Aorta (tissue), 5 donors: ENCODE data around the gene KRT9. TPM values are rescaled to one million over a fixed set of nuclear protein-coding genes. Genes with fewer than 3 reads are reported as not detected.

ENCODE experiments used
- ATAC-seq: fragments of 200-7000 bp; cut with Tn5 transposase; one replicate; pipeline ENCODE4 v1.9.1; 2022; ENCODE audit warnings: moderate library complexity; ENCODE audit not compliant: low FRiP score
- DNase-seq, 2 donors: peaks; one replicate each; pipeline ENCODE4 v3.0.0-alpha.2; 2020
- H3K27ac ChIP-seq, 2 donors: one replicate each; pipeline ENCODE4 v1.5.1; 2013; ENCODE audit warnings: low read length in 2 of 2, mild to moderate bottlenecking in 2 of 2, moderate library complexity in 2 of 2, control low read depth in 1 of 2, inconsistent platforms in 1 of 2, low read depth in 1 of 2
- H3K27me3 ChIP-seq, 2 donors: one replicate each; pipeline ENCODE4 v1.6.1; 2013; ENCODE audit warnings: control low read depth in 1 of 2, low read length in 1 of 2, mild to moderate bottlenecking in 1 of 2, moderate library complexity in 1 of 2; ENCODE audit not compliant: insufficient read depth in 2 of 2, control insufficient read depth in 1 of 2
- H3K36me3 ChIP-seq, 2 donors: one replicate each; pipeline ENCODE4 v1.6.1; 2013; ENCODE audit warnings: control low read depth in 1 of 2, low read length in 1 of 2, mild to moderate bottlenecking in 1 of 2; ENCODE audit not compliant: insufficient read depth in 2 of 2, control insufficient read depth in 1 of 2
- H3K4me1 ChIP-seq, 2 donors: one replicate each; pipeline ENCODE4 v1.6.1; 2013; ENCODE audit warnings: low read length in 2 of 2, control low read depth in 1 of 2, mild to moderate bottlenecking in 1 of 2, moderate library complexity in 1 of 2; ENCODE audit not compliant: insufficient read depth in 2 of 2, control insufficient read depth in 1 of 2
- H3K4me3 ChIP-seq, 2 donors: one replicate each; pipeline ENCODE4 v1.5.1; 2013; ENCODE audit warnings: low read length in 2 of 2, control low read depth in 1 of 2, mild to moderate bottlenecking in 1 of 2
- H3K9me3 ChIP-seq: one replicate; pipeline ENCODE4 v1.6.1; 2013; ENCODE audit warnings: mild to moderate bottlenecking, low read length; ENCODE audit not compliant: control insufficient read depth
- WGBS, 2 donors: extraction: QIAGEN DNeasy Blood & Tissue Kit; methylation state at CpG; one replicate each; pipeline ENCODE4 v1.1.7; 2013; 5-methylcytosine and 5-hydroxymethylcytosine counted together
- intact Hi-C, 2 donors: fragments of 100-400 bp; cut with DNase I; formaldehyde crosslinking; loops; one replicate each; pipeline versions ENCODE4 v1.14.2 to v1.15.0; 2022
- polyA plus RNA-seq, 2 donors: library from polyadenylated mRNA; stranded (reverse); fragments of 200-250 nt; gene quantifications; one replicate each; pipeline ENCODE4 v1.2.3, GENCODE V29; 2013
- total RNA-seq, 2 donors: library from RNA; stranded (reverse); fragmentation: NEBNext Ultra II Directional; extraction: Animal tissue kit (Norgen Biotek cat#: 25700); gene quantifications; one replicate each; pipeline ENCODE4 v1.2.1, GENCODE V29; 2021
- donor health status: healthy with polysubstance abuse.
- donor health status: Bipolar disorder and iron deficiency.
- donor health status: DM: no; HTN: no; CAD: no.
- donor health status: DM: no; HTN: no; CAD: no.
- donor health status: DM: yes; HTN: yes; CAD: no.

KRT9 gene
- total and polyA plus RNA-seq, 4 donors: 0.18 TPM; not detected in 3

DNA sequence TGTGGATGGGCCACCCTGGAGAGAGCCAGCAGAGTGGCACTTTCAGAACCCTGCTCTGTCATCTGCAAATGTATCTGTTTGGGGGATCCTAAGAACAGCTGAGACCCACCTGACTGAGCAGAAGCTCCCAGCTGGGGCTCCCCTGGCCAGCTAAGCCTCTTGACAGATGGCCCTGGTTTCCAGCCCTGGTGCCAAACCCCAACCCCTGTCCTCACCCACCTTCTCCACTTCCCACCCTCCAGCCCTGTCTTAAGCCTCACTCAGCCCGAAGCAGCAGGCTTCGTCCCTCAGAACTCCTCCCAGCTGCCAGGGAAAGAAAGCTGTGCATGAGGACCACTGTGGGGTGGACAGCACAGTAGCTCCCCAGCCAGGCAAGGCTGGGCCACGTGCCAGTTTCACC is 3.5 kb upstream of the KRT9 start:
- Histone ChIP-seq H3K4me1 (no peaks in the 10 kb centered on the region), H3K27me3 (peaks cover 0 to 2% of the 10 kb centered on the region in 2 donors), H3K4me3 (no peak overlapping the region), H3K36me3 (no peaks in the 10 kb centered on the region), H3K9me3 (no peaks in the 10 kb centered on the region), H3K27ac (no peak overlapping the region)
- ATAC-seq: no peak
- WGBS, 2 donors: 62 to 69% methylated on average over 3 of the region's 3 CpGs
- intact Hi-C loops: loop anchor here (5.0 kb wide), 2 partner anchors 72 to 87 kb away; no protein-coding TSS in a partner anchor
- no peak for DNase-seq

DNA sequence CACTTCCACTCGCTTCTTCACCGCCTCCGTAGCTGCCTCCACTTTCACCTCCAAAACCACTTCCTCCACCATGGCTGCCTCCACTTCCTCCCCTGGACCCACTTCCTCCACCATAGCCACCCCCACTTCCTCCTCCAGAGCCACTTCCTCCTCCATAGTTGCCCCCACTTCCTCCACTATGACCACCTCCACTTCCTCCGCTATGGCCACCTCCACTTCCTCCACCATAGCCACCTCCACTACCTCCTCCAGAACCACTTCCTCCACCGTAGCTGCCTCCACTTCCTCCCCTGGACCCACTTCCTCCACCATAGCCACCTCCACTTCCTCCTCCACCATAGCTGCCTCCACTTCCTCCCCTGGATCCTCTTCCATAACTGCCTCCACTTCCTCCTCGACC is 4.5 kb downstream of the KRT9 start:
- H3K4me1 ChIP-seq: no peaks in the 10 kb centered on the region
- H3K27ac ChIP-seq: no peak overlapping the region
- H3K27me3 ChIP-seq: no peaks in the 10 kb centered on the region
- DNase-seq (peak in 1 of 2 donors; percentile 17), ATAC-seq (no peak)
- no peaks in the 10 kb centered on the region for H3K36me3 ChIP-seq
- intact Hi-C loops: no loop called here
- H3K9me3 ChIP-seq: peaks cover 2% of the 10 kb centered on the region
- H3K4me3 ChIP-seq: no peak overlapping the region
- 89 to 93% methylated on average over 6 of the region's 6 CpGs for WGBS, 2 donors

DNA sequence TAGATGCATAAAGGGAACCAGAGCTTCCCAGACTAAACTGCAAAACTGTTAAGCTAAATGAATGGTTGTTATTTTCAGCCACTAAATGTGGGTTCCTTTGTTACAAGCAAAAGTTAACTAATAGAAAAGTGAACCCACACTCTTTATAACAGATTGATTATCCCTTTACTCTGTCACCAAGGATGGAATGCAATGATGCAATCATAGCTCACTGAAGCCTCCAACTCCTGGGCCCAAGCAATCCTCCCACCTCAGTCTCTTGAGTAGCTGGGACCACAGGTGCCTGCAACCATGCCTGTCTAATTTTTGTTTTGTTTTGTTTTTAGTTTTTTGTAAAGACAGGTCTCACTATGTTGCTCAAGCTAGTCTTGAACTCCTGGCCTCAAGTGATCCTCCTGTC is 6.5 kb downstream of the KRT9 start:
- Histone ChIP-seq H3K4me3 (no peak overlapping the region), H3K27me3 (no peaks in the 10 kb centered on the region), H3K9me3 (peaks cover 2% of the 10 kb centered on the region), H3K36me3 (no peaks in the 10 kb centered on the region), H3K27ac (no peak overlapping the region), H3K4me1 (no peaks in the 10 kb centered on the region)
- intact Hi-C loops: no loop called here
- ATAC-seq (no peak), DNase-seq (no peak)

DNA sequence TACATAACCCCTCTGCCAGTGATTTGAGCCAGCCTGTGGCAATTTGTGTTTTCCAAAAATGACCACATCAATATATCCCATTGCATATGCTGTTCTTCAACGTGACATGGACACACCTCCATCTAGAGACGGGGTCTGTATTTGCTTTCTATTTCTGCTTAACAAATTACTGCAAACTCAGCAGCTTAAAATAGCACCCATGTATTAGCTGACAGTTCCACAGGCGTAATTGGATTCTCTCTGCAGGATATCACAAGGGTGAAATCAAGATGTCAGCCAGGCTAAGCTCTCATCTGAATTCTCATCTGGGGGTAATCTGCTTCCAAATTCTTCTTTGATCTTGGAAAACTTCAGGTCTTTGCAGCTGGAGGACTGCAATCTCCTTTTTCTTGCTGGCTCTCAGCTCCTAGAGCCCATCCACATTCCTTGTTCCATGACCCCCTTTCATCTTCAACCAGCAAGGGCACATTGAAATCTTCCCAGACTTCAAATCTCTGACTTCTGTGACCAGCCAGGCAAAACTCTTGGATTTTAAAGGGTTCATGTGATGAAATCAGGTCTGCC is 8.2 kb downstream of the KRT9 start:
- no peak overlapping the region for H3K27ac ChIP-seq
- 35 to 36% methylated on average over 3 of the region's 3 CpGs for WGBS, 2 donors
- no peak overlapping the region for H3K4me3 ChIP-seq
- H3K9me3 ChIP-seq: peaks cover 2% of the 10 kb centered on the region
- H3K4me1 ChIP-seq: no peaks in the 10 kb centered on the region
- H3K36me3 ChIP-seq: no peaks in the 10 kb centered on the region
- DNase-seq: no peak
- H3K27me3 ChIP-seq: no peaks in the 10 kb centered on the region
- intact Hi-C loops: no loop called here
- no peak for ATAC-seq

DNA sequence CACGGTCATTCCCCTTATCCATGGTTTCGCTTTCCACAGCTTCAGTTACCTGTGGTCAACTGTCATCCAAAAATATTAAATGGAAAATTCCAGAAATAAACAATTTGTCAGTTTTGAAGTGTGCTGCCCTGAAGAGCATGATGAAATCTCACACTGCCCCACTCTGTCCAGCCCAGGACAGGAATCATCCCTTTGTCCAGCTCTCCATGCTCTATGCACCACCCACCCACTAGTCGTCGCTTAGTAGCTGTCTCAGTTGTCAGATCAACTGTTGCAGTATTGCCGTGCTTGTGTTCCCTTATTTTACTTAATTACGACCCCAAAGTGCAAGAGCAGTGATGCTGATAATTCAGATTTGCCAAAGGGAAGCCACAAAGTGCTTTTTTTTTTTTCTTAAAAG is 10.3 kb downstream of the KRT9 start:
- no peaks in the 10 kb centered on the region for H3K27me3 ChIP-seq
- no peak overlapping the region for H3K27ac ChIP-seq
- intact Hi-C loops: no loop called here
- no peak for DNase-seq
- H3K4me1 ChIP-seq: no peaks in the 10 kb centered on the region
- 83 to 88% methylated on average over 6 of the region's 6 CpGs for WGBS, 2 donors
- ATAC-seq: no peak
- no peaks in the 10 kb centered on the region for H3K36me3 ChIP-seq
- H3K4me3 ChIP-seq: no peak overlapping the region
- H3K9me3 ChIP-seq: no peaks in the 10 kb centered on the region

DNA sequence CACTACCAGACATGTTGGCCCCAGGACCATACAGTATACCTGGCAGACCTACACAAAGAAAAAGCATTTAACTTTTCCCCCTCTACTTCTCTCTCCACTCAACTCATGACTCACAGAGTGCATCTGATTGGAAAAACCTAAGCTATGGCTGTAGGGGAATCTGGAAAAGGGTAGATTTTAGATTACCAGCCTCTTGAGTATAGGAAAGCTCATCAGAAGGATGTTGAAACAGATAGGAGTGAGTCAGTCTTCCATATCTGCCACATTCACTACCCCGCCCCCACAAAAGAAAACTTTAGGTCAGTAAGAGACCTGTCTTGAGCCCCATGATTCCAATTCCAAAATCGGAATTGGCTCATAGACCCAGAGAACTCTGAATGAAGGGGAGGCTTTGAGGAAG is 12.3 kb downstream of the KRT9 start:
- no peaks in the 10 kb centered on the region for H3K9me3 ChIP-seq
- no peak overlapping the region for H3K4me3 ChIP-seq
- H3K27ac ChIP-seq: no peak overlapping the region
- no peaks in the 10 kb centered on the region for H3K27me3 ChIP-seq
- DNase-seq: no peak
- WGBS, 2 donors: 89 to 92% methylated on average over 2 of the region's 2 CpGs
- intact Hi-C loops: no loop called here
- no peak for ATAC-seq
- no peaks in the 10 kb centered on the region for H3K36me3 ChIP-seq
- H3K4me1 ChIP-seq: no peaks in the 10 kb centered on the region

DNA sequence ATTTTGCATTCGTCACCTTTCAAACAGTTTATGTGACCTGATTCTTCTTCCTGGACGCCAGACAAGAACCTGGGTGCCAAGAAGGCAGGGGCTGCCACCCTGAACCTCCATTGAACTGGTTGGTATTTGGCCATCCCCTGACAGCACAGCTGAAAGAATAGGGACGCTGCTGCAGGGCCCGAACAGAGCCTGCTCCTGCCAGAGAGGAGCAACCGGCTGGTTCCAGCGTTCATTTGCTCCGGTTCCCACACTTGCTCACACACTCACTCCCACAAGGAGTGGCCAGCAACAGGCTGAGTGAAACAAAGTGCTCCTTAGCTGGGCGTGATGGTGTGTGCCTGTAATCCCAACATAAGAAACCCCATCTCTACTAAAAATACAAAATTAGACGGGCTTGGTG is 14.9 kb downstream of the KRT9 start:
- Histone ChIP-seq H3K27ac (no peak overlapping the region), H3K36me3 (no peaks in the 10 kb centered on the region), H3K4me3 (no peak overlapping the region), H3K4me1 (no peaks in the 10 kb centered on the region), H3K27me3 (no peaks in the 10 kb centered on the region), H3K9me3 (no peaks in the 10 kb centered on the region)
- DNase-seq (peak in 1 of 2 donors; percentile 61), ATAC-seq (no peak)
- 75% methylated on average over 9 of the region's 9 CpGs for WGBS, 2 donors
- intact Hi-C loops: no loop called here

DNA sequence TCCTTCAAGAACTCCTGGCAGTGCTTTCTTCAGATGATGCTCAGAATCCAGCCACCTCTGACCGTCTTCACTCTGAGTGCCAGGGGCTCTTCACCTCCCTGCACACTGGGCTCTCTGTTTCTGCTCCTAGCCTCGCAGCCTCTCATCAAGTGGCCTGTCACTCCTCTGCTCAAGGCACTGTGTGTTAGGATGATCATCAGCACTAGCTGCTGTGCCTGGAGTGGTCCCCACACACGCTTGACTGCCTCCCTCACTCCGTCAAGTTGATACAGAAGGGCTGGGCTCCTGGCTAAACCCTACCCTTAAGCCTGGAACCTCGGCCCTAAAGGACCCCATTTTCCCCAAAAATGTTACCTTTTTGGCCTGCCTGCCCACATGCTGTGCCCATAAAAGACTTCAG is 15.6 kb downstream of the KRT9 start:
- intact Hi-C loops: no loop called here
- 67 to 72% methylated on average over 5 of the region's 5 CpGs for WGBS, 2 donors
- no peak for ATAC-seq

DNA sequence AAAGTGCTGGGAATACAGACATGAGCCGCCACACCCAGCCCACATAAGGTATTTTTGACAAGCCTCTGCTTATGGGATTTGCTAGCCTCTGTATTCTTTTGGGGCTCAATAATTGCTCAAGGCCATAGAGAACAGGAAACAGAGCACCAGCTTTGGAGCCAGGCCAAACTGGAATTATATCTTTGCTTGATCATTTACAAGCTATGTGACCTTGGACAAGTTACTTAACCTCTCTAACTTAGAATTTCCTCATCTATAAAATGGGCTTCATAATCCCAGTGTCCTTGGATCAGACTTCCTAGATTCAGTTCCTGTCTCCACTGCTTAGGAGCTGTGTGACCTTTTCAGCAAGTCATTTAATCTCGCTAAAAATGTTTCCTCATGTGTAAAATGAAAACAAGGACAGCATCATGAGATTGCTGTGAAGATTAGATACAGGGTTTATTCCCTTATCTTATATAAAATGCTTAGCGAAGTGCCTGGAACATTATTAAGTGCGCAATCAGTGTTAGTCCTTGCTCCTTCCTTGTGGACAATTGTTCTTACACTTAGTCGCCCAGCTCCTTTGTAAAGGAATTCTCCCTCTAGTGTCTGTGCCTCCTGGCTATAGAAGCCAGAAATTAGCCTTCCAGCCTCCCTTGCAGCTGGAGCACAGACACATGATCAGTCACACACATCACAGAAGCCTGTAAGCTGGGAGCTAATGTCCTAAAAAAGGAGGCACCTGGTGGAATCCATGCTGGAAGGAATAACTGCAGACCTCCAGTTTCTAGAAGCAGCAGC is 16.6 kb downstream of the KRT9 start:
- ATAC-seq (no peak), DNase-seq (no peak)
- Histone ChIP-seq H3K9me3 (no peaks in the 10 kb centered on the region), H3K36me3 (no peaks in the 10 kb centered on the region), H3K27me3 (no peaks in the 10 kb centered on the region), H3K4me1 (no peaks in the 10 kb centered on the region), H3K27ac (no peak overlapping the region), H3K4me3 (no peak overlapping the region)
- WGBS, 2 donors: 69 to 76% methylated on average over 5 of the region's 5 CpGs
- intact Hi-C loops: no loop called here

More for the DNA sequence above, 15.6 kb downstream of the KRT9 start:
- Histone ChIP-seq H3K27me3 (no peaks in the 10 kb centered on the region), H3K4me1 (no peaks in the 10 kb centered on the region), H3K27ac (no peak overlapping the region), H3K9me3 (no peaks in the 10 kb centered on the region), H3K4me3 (no peak overlapping the region), H3K36me3 (no peaks in the 10 kb centered on the region)
- peak in 1 of 2 donors; percentile 28 for DNase-seq
